H9 (cell line): ENCODE results near the gene GPC6. TPM values are rescaled to one million over a fixed set of nuclear protein-coding genes. Genes with fewer than 3 reads are reported as not detected.

Experiments
- DNase-seq: peaks from one replicate; pipeline ENCODE4 v3.0.0-alpha.2; 2017
- H2AFZ ChIP-seq: one replicate; pipeline ENCODE4 v1.6.1; 2013; ENCODE audit warnings: mild to moderate bottlenecking, low read length, control low read depth, moderate library complexity
- H2AK5ac ChIP-seq: 2 replicates; pipeline ENCODE4 v1.6.1; 2013; ENCODE audit warnings: low read length, control low read depth, mixed read lengths; ENCODE audit not compliant: insufficient read length
- H2BK120ac ChIP-seq: one replicate; pipeline ENCODE4 v1.6.1; 2013; ENCODE audit warnings: low read depth, mild to moderate bottlenecking, low read length, control low read depth, inconsistent platforms; ENCODE audit not compliant: poor library complexity, severe bottlenecking
- H2BK12ac ChIP-seq: 2 replicates; pipeline ENCODE4 v1.6.1; 2013; ENCODE audit warnings: low read length, control low read depth, mixed read lengths, low read depth; ENCODE audit not compliant: insufficient read length
- H2BK15ac ChIP-seq: 2 replicates; pipeline ENCODE4 v1.6.1; 2013; ENCODE audit warnings: low read depth, low read length, control low read depth
- H2BK20ac ChIP-seq: one replicate; pipeline ENCODE4 v1.6.1; 2013; ENCODE audit warnings: low read depth, mild to moderate bottlenecking, low read length, control low read depth, inconsistent platforms; ENCODE audit not compliant: poor library complexity, severe bottlenecking
- H2BK5ac ChIP-seq: 2 replicates; pipeline ENCODE4 v1.6.1; 2013; ENCODE audit warnings: low read length, control low read depth, mixed read lengths; ENCODE audit not compliant: insufficient read length
- H3K14ac ChIP-seq: 2 replicates; pipeline ENCODE4 v1.6.1; 2013; ENCODE audit warnings: low read length, control low read depth; ENCODE audit not compliant: insufficient read depth
- H3K18ac ChIP-seq: 2 replicates; pipeline ENCODE4 v1.6.1; 2013; ENCODE audit warnings: low read depth, mild to moderate bottlenecking, mixed read lengths, low read length, control low read depth; ENCODE audit not compliant: insufficient read length
- H3K23ac ChIP-seq: 2 replicates; pipeline ENCODE4 v1.6.1; 2013; ENCODE audit warnings: low read length, control low read depth, mixed read lengths, low read depth; ENCODE audit not compliant: insufficient read length
- H3K23me2 ChIP-seq: 2 replicates; pipeline ENCODE4 v1.6.1; 2013; ENCODE audit warnings: low read depth, mild to moderate bottlenecking, mixed read lengths, low read length, control low read depth; ENCODE audit not compliant: insufficient read length, poor library complexity, severe bottlenecking
- H3K27ac ChIP-seq: 2 replicates; pipeline ENCODE4 v1.5.1; 2013; ENCODE audit warnings: low read length, control low read depth, mixed read lengths, low read depth; ENCODE audit not compliant: insufficient read length
- H3K27me3 ChIP-seq: 2 replicates; pipeline ENCODE4 v1.6.1; 2013; ENCODE audit warnings: low read length, control low read depth, inconsistent platforms; ENCODE audit not compliant: insufficient read depth
- H3K4ac ChIP-seq: 2 replicates; pipeline ENCODE4 v1.6.1; 2013; ENCODE audit warnings: low read depth, mild to moderate bottlenecking, control low read depth, inconsistent platforms, low read length, moderate library complexity
- H3K4me1 ChIP-seq: 2 replicates; pipeline ENCODE4 v1.6.1; 2013; ENCODE audit warnings: low read length, control low read depth, inconsistent platforms; ENCODE audit not compliant: insufficient read depth
- H3K4me2 ChIP-seq: 2 replicates; pipeline ENCODE4 v1.6.1; 2013; ENCODE audit warnings: low read length, control low read depth, mixed read lengths; ENCODE audit not compliant: insufficient read length, insufficient read depth
- H3K56ac ChIP-seq: 2 replicates; pipeline ENCODE4 v1.6.1; 2013; ENCODE audit warnings: low read depth, mild to moderate bottlenecking, mixed read lengths, low read length, control low read depth; ENCODE audit not compliant: insufficient read length
- H3K79me1 ChIP-seq: 2 replicates; pipeline ENCODE4 v1.6.1; 2013; ENCODE audit warnings: low read depth, mild to moderate bottlenecking, moderate library complexity, low read length, control low read depth, inconsistent platforms; ENCODE audit not compliant: insufficient read depth, poor library complexity, severe bottlenecking
- H3K79me2 ChIP-seq: 2 replicates; pipeline ENCODE4 v1.6.1; 2013; ENCODE audit warnings: low read length, control low read depth, inconsistent platforms; ENCODE audit not compliant: insufficient read depth
- H3K9ac ChIP-seq: 2 replicates; pipeline ENCODE4 v1.6.1; 2013; ENCODE audit warnings: low read length, control low read depth, mixed read lengths; ENCODE audit not compliant: insufficient read length; ENCODE audit errors: extremely low read depth
- H3K9me3 ChIP-seq: one replicate; pipeline ENCODE4 v1.6.1; 2013; ENCODE audit warnings: low read depth, low read length, inconsistent platforms; ENCODE audit not compliant: control insufficient read depth
- H3T11ph ChIP-seq: one replicate; pipeline ENCODE4 v1.6.1; 2013; ENCODE audit warnings: mild to moderate bottlenecking, low read length, control low read depth, inconsistent platforms
- H4K20me1 ChIP-seq: one replicate; pipeline ENCODE4 v1.6.1; 2013; ENCODE audit not compliant: control insufficient read depth, insufficient read length, insufficient read depth
- H4K5ac ChIP-seq: 2 replicates; pipeline ENCODE4 v1.6.1; 2013; ENCODE audit warnings: low read depth, mild to moderate bottlenecking, mixed read lengths, low read length, control low read depth; ENCODE audit not compliant: insufficient read length
- H4K8ac ChIP-seq: replicated peaks from 2 replicates; pipeline ENCODE4 v1.6.1; 2013; ENCODE audit warnings: low read length, control low read depth, mixed read lengths, low read depth; ENCODE audit not compliant: insufficient read length
- H4K91ac ChIP-seq: 2 replicates; pipeline ENCODE4 v1.6.1; 2013; ENCODE audit warnings: low read depth, mild to moderate bottlenecking, moderate library complexity, mixed read lengths, low read length, control low read depth; ENCODE audit not compliant: insufficient read length
- H3K27ac Mint-ChIP-seq, 3 experiments: 2 replicates in 2 of 3; 3 replicates in 1 of 3; pipeline ENCODE4 v1.8.0; 2020 to 2021; ENCODE audit warnings: mixed read lengths in 3 of 3, mild to moderate bottlenecking in 1 of 3, moderate library complexity in 1 of 3
- H3K27me3 Mint-ChIP-seq: 2 replicates; pipeline ENCODE4 v1.8.0; 2021; ENCODE audit warnings: low read depth, mild to moderate bottlenecking, moderate library complexity, mixed read lengths
- H3K36me3 Mint-ChIP-seq, 3 experiments: 2 replicates in 2 of 3; 3 replicates in 1 of 3; pipeline ENCODE4 v1.8.0; 2020 to 2021; ENCODE audit warnings: low read depth in 3 of 3, mixed read lengths in 3 of 3; ENCODE audit not compliant: insufficient read depth in 1 of 3
- H3K4me1 Mint-ChIP-seq, 2 experiments: 2 replicates each; pipeline ENCODE4 v1.8.0; 2020; ENCODE audit warnings: mixed read lengths in 2 of 2
- H3K4me3 Mint-ChIP-seq, 2 experiments: 2 replicates in 1 of 2; 3 replicates in 1 of 2; pipeline ENCODE4 v1.8.0; 2020 to 2021; ENCODE audit warnings: mild to moderate bottlenecking in 2 of 2, mixed read lengths in 2 of 2, moderate library complexity in 1 of 2
- H3K9me3 Mint-ChIP-seq, 2 experiments: 2 replicates in 1 of 2; 3 replicates in 1 of 2; pipeline ENCODE4 v1.8.0; 2020; ENCODE audit warnings: mild to moderate bottlenecking in 2 of 2, mixed read lengths in 2 of 2, moderate library complexity in 1 of 2
- CTCF ChIP-seq: fragments of 200-600 bp; sonication (generic); conservative IDR thresholded peaks from 3 replicates; pipeline ENCODE4 v1.8.0; 2021; ENCODE audit warnings: antibody characterized with exemption, mild to moderate bottlenecking
- WGBS: extraction: QIAGEN DNeasy Blood & Tissue Kit; methylation state at CpG from one replicate; pipeline ENCODE4 v1.1.7; 2013; ENCODE audit warnings: missing lambda C conversion rate, low lambda C conversion rate, mixed read lengths; ENCODE audit not compliant: insufficient read length; ENCODE audit errors: extremely low coverage; 5-methylcytosine and 5-hydroxymethylcytosine counted together
- total RNA-seq: library from RNA; stranded (reverse); gene quantifications from 2 replicates; pipeline ENCODE4 v1.2.1, GENCODE V29; 2021

The GPC6 gene
- total RNA-seq, 1 experiment from 2014 or later, result 15.6 TPM

DNA sequence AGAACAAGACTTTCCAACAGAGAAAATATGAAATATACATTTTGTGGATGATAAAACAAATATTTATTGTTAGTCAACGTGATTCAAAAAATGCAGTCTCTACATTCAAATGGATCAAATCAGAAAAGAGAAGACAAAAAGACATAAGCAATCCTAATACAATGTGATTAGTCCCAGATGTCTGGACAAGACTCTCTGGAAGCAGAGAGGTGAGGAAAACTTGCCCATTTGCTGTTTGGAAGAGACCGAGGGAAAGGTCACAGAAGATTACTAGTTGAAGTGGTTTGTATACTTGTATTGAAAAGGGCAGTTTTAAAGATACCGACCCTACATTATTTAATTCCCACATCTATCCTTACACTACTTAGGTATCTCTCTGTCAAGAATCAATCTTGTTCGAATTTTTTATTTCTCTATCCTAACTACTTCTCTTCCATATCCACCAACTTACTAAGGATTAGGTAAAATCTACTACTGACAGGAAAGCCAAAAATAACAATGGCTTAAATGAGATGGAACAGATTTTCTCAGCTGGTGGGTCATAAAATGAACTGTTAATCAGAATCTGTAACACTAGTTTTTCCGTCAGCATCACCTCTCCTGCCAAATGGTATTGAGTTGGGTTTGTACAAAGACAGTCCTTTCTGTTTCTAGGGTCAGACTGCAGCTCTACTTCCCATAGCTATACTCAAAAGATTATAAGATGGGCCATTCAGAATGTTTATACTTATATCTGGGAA lies 755.7 kb downstream of the GPC6 start:
- H2BK15ac ChIP-seq, result no peak overlapping the region
- H2AFZ ChIP-seq, result no peak overlapping the region
- H3K18ac ChIP-seq, result no peak overlapping the region
- H3K4ac ChIP-seq, result no peak overlapping the region
- peaks cover 0 to 6% (median 0%) of the 10 kb centered on the region in 3 experiments; a peak in 1 of 7 replicates for H3K36me3 Mint-ChIP-seq
- H2BK12ac ChIP-seq, result no peak overlapping the region
- H2AK5ac ChIP-seq, result no peak overlapping the region
- no peak overlapping the region for H4K5ac ChIP-seq
- no peaks in the 10 kb centered on the region for H3K79me2 ChIP-seq
- no peaks in the 10 kb centered on the region for H3K4me1 ChIP-seq
- H3K27me3 ChIP-seq, result peaks cover 2% of the 10 kb centered on the region; the same call in 1 of the 2 replicates
- no peak overlapping the region for H2BK5ac ChIP-seq
- WGBS, result 100% methylated on average over 1 of the region's 5 CpGs
- peaks cover 16 to 17% of the 10 kb centered on the region in 2 experiments for H3K4me1 Mint-ChIP-seq
- H4K8ac ChIP-seq, result no peak overlapping the region
- no peak overlapping the region for H3K9ac ChIP-seq
- H3K9me3 ChIP-seq, result no peaks in the 10 kb centered on the region
- no peaks in the 10 kb centered on the region for H3K27me3 Mint-ChIP-seq
- H3K79me1 ChIP-seq, result no peaks in the 10 kb centered on the region
- H3K4me2 ChIP-seq, result no peak overlapping the region
- H3K23me2 ChIP-seq, result no peaks in the 10 kb centered on the region
- H3T11ph ChIP-seq, result no peak overlapping the region
- H3K14ac ChIP-seq, result no peak overlapping the region
- DNase-seq, result no peak
- H3K9me3 Mint-ChIP-seq, result peaks cover 0 to 7% of the 10 kb centered on the region in 2 experiments; a peak in 3 of 5 replicates
- H4K20me1 ChIP-seq, result no peaks in the 10 kb centered on the region
- no peak overlapping the region for H2BK20ac ChIP-seq
- no peak overlapping the region for H4K91ac ChIP-seq
- H3K4me3 Mint-ChIP-seq, result no peak overlapping the region
- no peak for TF ChIP-seq CTCF
- no peak overlapping the region for H3K27ac ChIP-seq
- H3K56ac ChIP-seq, result no peak overlapping the region
- no peak overlapping the region for H3K23ac ChIP-seq
- no peak overlapping the region for H2BK120ac ChIP-seq
- no peak overlapping the region for H3K27ac Mint-ChIP-seq
